GM12878 (cell line): ENCODE data around the gene IL36G. TPM values are rescaled to one million over a fixed set of nuclear protein-coding genes. Genes with fewer than 3 reads are reported as not detected.

Source experiments
- ATAC-seq: fragments of 200-7000 bp; cut with Tn5 transposase; 3 replicates; pipeline ENCODE4 v1.9.1; 2020; ENCODE audit warnings: mild to moderate bottlenecking, moderate library complexity
- BruUV-seq: library from RNA; stranded (reverse); fragments of 400-500 nt; replicated peaks from 2 replicates; lab custom pipeline; 2021; lab: Mats Ljungman, UMichigan
- CTCF ChIA-PET: fragments of 300-600 bp; sonication (Branson Sonifier 250); formaldehyde crosslinking; extraction: SDS; loops from one replicate; lab custom pipeline; 2021; ENCODE audit warnings: inconsistent platforms; lab: Yijun Ruan, JAX
- POLR2A ChIA-PET: fragments of 350-600 bp; formaldehyde crosslinking; extraction: SDS; loops from one replicate; lab custom pipeline; 2021; ENCODE audit warnings: inconsistent platforms; lab: Charles Lee
- RAD21 ChIA-PET: fragments of 300-600 bp; sonication (Branson Sonifier 250); formaldehyde crosslinking; loops from one replicate; lab custom pipeline; 2023; ENCODE audit warnings: antibody characterized with exemption; ENCODE audit not compliant: unreplicated experiment; lab: Charles Lee
- SMC1A ChIA-PET: fragments of 300-600 bp; sonication (Branson Sonifier 250); formaldehyde crosslinking; loops from one replicate; lab custom pipeline; 2023; ENCODE audit not compliant: unreplicated experiment, uncharacterized antibody; lab: Charles Lee
- DNase-seq: peaks from one replicate; pipeline ENCODE4 v3.0.0-alpha.2; 2011; ENCODE audit warnings: low read depth, low spot score
- FAIRE-seq: peaks from 3 replicates; lab custom pipeline; 2011; peaks lifted over from hg19 to GRCh38; lab: Jason Lieb, UNC
- H2AFZ ChIP-seq: 2 replicates; pipeline ENCODE4 v1.6.0; 2011; ENCODE audit warnings: low read depth, low read length, control low read depth; ENCODE audit not compliant: control insufficient read depth
- H3K27ac ChIP-seq: 2 replicates; pipeline ENCODE4 v1.5.1; 2011; ENCODE audit warnings: control low read depth; ENCODE audit not compliant: control insufficient read depth, insufficient read depth
- H3K27me3 ChIP-seq, 2 experiments: replicated peaks in 1 of 2; 2 replicates each; pipeline versions ENCODE4 v1.6.0 to v1.6.1; 2011; ENCODE audit warnings: low read length in 1 of 2; ENCODE audit not compliant: control insufficient read depth in 2 of 2, insufficient read depth in 2 of 2
- H3K36me3 ChIP-seq, 2 experiments: 2 replicates each; pipeline ENCODE4 v1.5.1; 2011; ENCODE audit warnings: low read length in 1 of 2; ENCODE audit not compliant: control insufficient read depth in 2 of 2, insufficient read depth in 2 of 2
- H3K4me1 ChIP-seq: 2 replicates; pipeline ENCODE4 v1.6.1; 2011; ENCODE audit warnings: mild to moderate bottlenecking, low read length, moderate library complexity, mixed read lengths; ENCODE audit not compliant: control insufficient read depth, insufficient read depth
- H3K4me2 ChIP-seq: 2 replicates; pipeline ENCODE4 v1.6.0; 2011; ENCODE audit warnings: control low read depth; ENCODE audit not compliant: control insufficient read depth, insufficient read depth
- H3K4me3 ChIP-seq: fragments of 200-600 bp; sonication (generic); 2 replicates; pipeline ENCODE4 v1.5.1; 2016
- H3K79me2 ChIP-seq: 2 replicates; pipeline ENCODE4 v1.6.0; 2011; ENCODE audit warnings: low read length; ENCODE audit not compliant: control insufficient read depth, insufficient read depth
- H3K9ac ChIP-seq: 2 replicates; pipeline ENCODE4 v1.8.0; 2011; ENCODE audit warnings: low read length, control low read depth, mixed read lengths; ENCODE audit not compliant: control insufficient read depth, insufficient read depth
- H3K9me3 ChIP-seq: replicated peaks from 3 replicates; pipeline ENCODE4 v1.5.1; 2011; ENCODE audit warnings: mild to moderate bottlenecking, low read length; ENCODE audit not compliant: control insufficient read depth, insufficient read depth
- H4K20me1 ChIP-seq: 2 replicates; pipeline ENCODE4 v1.6.0; 2011; ENCODE audit not compliant: control insufficient read depth, insufficient read depth
- BHLHE40 ChIP-seq, 2 experiments: fragments of 450-650 bp in 1 of 2; IDR thresholded peaks; 2 replicates each; pipeline ENCODE4 v1.6.1; 2011 to 2017; ENCODE audit warnings: low read depth in 2 of 2, borderline replicate concordance in 1 of 2, improper control_type of control experiment in 1 of 2, low read length in 1 of 2, mild to moderate bottlenecking in 1 of 2
- BRCA1 ChIP-seq: IDR thresholded peaks from 2 replicates; pipeline ENCODE4 v1.6.1; 2011; ENCODE audit warnings: low read depth, low read length, improper control_type of control experiment
- CHD2 ChIP-seq: IDR thresholded peaks from 2 replicates; pipeline ENCODE4 v1.6.1; 2011; ENCODE audit warnings: low read depth, low read length, improper control_type of control experiment, borderline replicate concordance
- CHD4 ChIP-seq: fragments of 200-600 bp; sonication (generic); IDR thresholded peaks from 2 replicates; pipeline ENCODE4 v1.6.1; 2016; ENCODE audit warnings: mild to moderate bottlenecking
- DPF2 ChIP-seq: fragments of 450-650 bp; IDR thresholded peaks from 2 replicates; pipeline ENCODE4 v1.6.1; 2017; ENCODE audit warnings: mild to moderate bottlenecking
- MTA2 ChIP-seq: fragments of 450-650 bp; IDR thresholded peaks from 2 replicates; pipeline ENCODE4 v1.6.1; 2016; ENCODE audit warnings: low read depth, mild to moderate bottlenecking, moderate library complexity
- NBN ChIP-seq: fragments of 450-650 bp; IDR thresholded peaks from 2 replicates; pipeline ENCODE4 v1.6.1; 2016
- NR2C2 ChIP-seq: IDR thresholded peaks from 2 replicates; pipeline ENCODE4 v1.6.1; 2011; ENCODE audit warnings: borderline replicate concordance, low read depth; ENCODE audit not compliant: control insufficient read depth, insufficient read length
- POLR2AphosphoS2 ChIP-seq: IDR thresholded peaks from 2 replicates; pipeline ENCODE4 v1.6.1; 2011; ENCODE audit warnings: low read depth, mild to moderate bottlenecking, low read length, improper control_type of control experiment, moderate library complexity
- RB1 ChIP-seq: fragments of 450-650 bp; formaldehyde crosslinking; IDR thresholded peaks from 2 replicates; pipeline ENCODE4 v1.6.1; 2017; ENCODE audit warnings: mild to moderate bottlenecking, borderline replicate concordance
- SPI1 ChIP-seq: IDR thresholded peaks from 2 replicates; pipeline ENCODE4 v1.6.1; 2011; ENCODE audit warnings: low read depth, mild to moderate bottlenecking, low read length, moderate library complexity, borderline replicate concordance; ENCODE audit not compliant: insufficient read depth
- STAT3 ChIP-seq: IDR thresholded peaks from 2 replicates; pipeline ENCODE4 v1.6.1; 2011; ENCODE audit warnings: low read depth, low read length, improper control_type of control experiment
- ZNF24 ChIP-seq: fragments of 450-650 bp; IDR thresholded peaks from 2 replicates; pipeline ENCODE4 v1.6.1; 2017; ENCODE audit warnings: antibody characterized with exemption, mild to moderate bottlenecking
- ZZZ3 ChIP-seq: IDR thresholded peaks from 2 replicates; pipeline ENCODE4 v1.6.1; 2011; ENCODE audit warnings: low read depth; ENCODE audit not compliant: control insufficient read depth, insufficient read length
- WGBS: methylation state at CpG from one replicate; pipeline ENCODE4 v1.1.6; 2016; ENCODE audit warnings: low lambda C conversion rate; ENCODE audit not compliant: insufficient replicate concordance, insufficient coverage; ENCODE audit errors: missing lambda C conversion rate; 5-methylcytosine and 5-hydroxymethylcytosine counted together
- in situ Hi-C: fragments of 300-500 bp; cut with MboI; formaldehyde crosslinking; loops from 9 replicates; pipeline ENCODE4 v1.14.3; 2018; ENCODE audit warnings: mixed read lengths
- intact Hi-C: fragments of 100-400 bp; cut with micrococcal nuclease; formaldehyde crosslinking; loops from one replicate; pipeline ENCODE4 v1.14.2; 2022; ENCODE audit not compliant: unreplicated experiment
- polyA plus RNA-seq, 11 experiments: library from polyadenylated mRNA; depleted of rRNA in 4 of 11; unstranded in 6 of 11; stranded (reverse) in 5 of 11; fragments of >200 nt; fragmentation: Nextera tagmentation in 4 of 11; fragmentation: Illumina TruSeq in 1 of 11; extraction: Ambion mirVana in 4 of 11; extraction: Trizol in 1 of 11; gene quantifications; 1 replicate in 1 of 11; 2 replicates in 10 of 11; pipeline versions ENCODE4 v1.2.1 to v1.2.3, GENCODE V29; 2011 to 2016; ENCODE audit warnings: inconsistent platforms in 2 of 11, missing spikeins in 2 of 11, low read depth in 1 of 11
- total RNA-seq, 4 experiments: library from RNA; depleted of rRNA in 3 of 4; stranded (reverse); fragments of >200 nt in 3 of 4; fragmentation: Illumina TruSeq in 1 of 4; extraction: Trizol in 1 of 4; gene quantifications; 2 replicates each; pipeline versions ENCODE4 v1.2.1 to v1.2.3, GENCODE V29; 2013 to 2021
- TF ChIP-seq, protein P1 (sequence below): fragments of 450-650 bp; IDR thresholded peaks from 2 replicates; pipeline ENCODE4 v1.6.1; 2017; ENCODE audit warnings: antibody characterized with exemption, mild to moderate bottlenecking, moderate library complexity
- TF ChIP-seq, protein P2 (sequence below): fragments of 450-650 bp; IDR thresholded peaks from 2 replicates; pipeline ENCODE4 v1.6.1; 2017; ENCODE audit warnings: mild to moderate bottlenecking, moderate library complexity
- TF ChIP-seq, protein P3 (sequence below): fragments of 450-650 bp; IDR thresholded peaks from 2 replicates; pipeline ENCODE4 v1.6.1; 2018; ENCODE audit warnings: mild to moderate bottlenecking, low read depth, moderate library complexity; ENCODE audit not compliant: partially characterized antibody

IL36G gene
- total and polyA plus RNA-seq, 10 of the 15 experiments (the other 5 are each of a cell fraction or from before 2014, with no cell fraction given): 0.10 TPM; not detected in 9

DNA sequence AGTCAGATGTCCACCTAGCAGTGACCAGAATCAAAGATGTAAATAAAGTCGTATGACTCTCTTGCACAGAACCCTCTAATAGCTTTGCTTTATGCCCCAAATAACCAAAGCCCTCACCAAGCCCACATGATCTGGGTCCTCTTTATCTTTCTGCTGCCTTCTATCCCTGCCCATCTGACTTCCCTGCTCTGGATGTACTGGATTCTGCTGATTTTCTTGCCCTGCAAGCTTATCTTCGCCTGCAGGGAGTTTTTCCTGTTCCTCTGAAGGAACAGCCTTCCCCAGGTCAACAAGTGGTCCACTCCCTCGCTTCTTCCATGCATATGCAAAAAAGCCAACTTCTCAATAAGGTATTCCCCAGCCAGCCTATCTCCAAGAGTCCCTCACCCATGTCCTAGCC lies 56.2 kb downstream of the IL36G start:
- Histone ChIP-seq H3K79me2 (no peaks in the 10 kb centered on the region), H3K4me1 (no peaks in the 10 kb centered on the region), H4K20me1 (no peaks in the 10 kb centered on the region), H3K4me2 (no peak overlapping the region), H3K36me3 (no peaks in the 10 kb centered on the region), H2AFZ (no peak overlapping the region), H3K9ac (no peak overlapping the region), H3K27me3 (peaks cover 2 to 3% of the 10 kb centered on the region in 2 experiments), H3K4me3 (no peak overlapping the region), H3K9me3 (no peaks in the 10 kb centered on the region), H3K27ac (no peak overlapping the region)
- TF ChIP-seq, protein P1, sequence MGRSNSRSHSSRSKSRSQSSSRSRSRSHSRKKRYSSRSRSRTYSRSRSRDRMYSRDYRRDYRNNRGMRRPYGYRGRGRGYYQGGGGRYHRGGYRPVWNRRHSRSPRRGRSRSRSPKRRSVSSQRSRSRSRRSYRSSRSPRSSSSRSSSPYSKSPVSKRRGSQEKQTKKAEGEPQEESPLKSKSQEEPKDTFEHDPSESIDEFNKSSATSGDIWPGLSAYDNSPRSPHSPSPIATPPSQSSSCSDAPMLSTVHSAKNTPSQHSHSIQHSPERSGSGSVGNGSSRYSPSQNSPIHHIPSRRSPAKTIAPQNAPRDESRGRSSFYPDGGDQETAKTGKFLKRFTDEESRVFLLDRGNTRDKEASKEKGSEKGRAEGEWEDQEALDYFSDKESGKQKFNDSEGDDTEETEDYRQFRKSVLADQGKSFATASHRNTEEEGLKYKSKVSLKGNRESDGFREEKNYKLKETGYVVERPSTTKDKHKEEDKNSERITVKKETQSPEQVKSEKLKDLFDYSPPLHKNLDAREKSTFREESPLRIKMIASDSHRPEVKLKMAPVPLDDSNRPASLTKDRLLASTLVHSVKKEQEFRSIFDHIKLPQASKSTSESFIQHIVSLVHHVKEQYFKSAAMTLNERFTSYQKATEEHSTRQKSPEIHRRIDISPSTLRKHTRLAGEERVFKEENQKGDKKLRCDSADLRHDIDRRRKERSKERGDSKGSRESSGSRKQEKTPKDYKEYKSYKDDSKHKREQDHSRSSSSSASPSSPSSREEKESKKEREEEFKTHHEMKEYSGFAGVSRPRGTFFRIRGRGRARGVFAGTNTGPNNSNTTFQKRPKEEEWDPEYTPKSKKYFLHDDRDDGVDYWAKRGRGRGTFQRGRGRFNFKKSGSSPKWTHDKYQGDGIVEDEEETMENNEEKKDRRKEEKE: no peak
- TF ChIP-seq ZZZ3 (no peak), CHD4 (no peak), NBN (no peak), BHLHE40 (IDR thresholded peaks at IDR 0.05; ENCODE audit: borderline replicate concordance in 1 of 2, low read depth in 2 of 2, low read length in 1 of 2) (no peak), BRCA1 (no peak), POLR2AphosphoS2 (no peak), DPF2 (no peak), ZNF24 (no peak), CHD2 (no peak), RB1 (no peak), STAT3 (no peak), NR2C2 (no peak), SPI1 (no peak), MTA2 (no peak)
- TF ChIP-seq, protein P2, sequence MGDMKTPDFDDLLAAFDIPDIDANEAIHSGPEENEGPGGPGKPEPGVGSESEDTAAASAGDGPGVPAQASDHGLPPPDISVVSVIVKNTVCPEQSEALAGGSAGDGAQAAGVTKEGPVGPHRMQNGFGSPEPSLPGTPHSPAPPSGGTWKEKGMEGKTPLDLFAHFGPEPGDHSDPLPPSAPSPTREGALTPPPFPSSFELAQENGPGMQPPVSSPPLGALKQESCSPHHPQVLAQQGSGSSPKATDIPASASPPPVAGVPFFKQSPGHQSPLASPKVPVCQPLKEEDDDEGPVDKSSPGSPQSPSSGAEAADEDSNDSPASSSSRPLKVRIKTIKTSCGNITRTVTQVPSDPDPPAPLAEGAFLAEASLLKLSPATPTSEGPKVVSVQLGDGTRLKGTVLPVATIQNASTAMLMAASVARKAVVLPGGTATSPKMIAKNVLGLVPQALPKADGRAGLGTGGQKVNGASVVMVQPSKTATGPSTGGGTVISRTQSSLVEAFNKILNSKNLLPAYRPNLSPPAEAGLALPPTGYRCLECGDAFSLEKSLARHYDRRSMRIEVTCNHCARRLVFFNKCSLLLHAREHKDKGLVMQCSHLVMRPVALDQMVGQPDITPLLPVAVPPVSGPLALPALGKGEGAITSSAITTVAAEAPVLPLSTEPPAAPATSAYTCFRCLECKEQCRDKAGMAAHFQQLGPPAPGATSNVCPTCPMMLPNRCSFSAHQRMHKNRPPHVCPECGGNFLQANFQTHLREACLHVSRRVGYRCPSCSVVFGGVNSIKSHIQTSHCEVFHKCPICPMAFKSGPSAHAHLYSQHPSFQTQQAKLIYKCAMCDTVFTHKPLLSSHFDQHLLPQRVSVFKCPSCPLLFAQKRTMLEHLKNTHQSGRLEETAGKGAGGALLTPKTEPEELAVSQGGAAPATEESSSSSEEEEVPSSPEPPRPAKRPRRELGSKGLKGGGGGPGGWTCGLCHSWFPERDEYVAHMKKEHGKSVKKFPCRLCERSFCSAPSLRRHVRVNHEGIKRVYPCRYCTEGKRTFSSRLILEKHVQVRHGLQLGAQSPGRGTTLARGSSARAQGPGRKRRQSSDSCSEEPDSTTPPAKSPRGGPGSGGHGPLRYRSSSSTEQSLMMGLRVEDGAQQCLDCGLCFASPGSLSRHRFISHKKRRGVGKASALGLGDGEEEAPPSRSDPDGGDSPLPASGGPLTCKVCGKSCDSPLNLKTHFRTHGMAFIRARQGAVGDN: no peak
- TF ChIP-seq, protein P3, sequence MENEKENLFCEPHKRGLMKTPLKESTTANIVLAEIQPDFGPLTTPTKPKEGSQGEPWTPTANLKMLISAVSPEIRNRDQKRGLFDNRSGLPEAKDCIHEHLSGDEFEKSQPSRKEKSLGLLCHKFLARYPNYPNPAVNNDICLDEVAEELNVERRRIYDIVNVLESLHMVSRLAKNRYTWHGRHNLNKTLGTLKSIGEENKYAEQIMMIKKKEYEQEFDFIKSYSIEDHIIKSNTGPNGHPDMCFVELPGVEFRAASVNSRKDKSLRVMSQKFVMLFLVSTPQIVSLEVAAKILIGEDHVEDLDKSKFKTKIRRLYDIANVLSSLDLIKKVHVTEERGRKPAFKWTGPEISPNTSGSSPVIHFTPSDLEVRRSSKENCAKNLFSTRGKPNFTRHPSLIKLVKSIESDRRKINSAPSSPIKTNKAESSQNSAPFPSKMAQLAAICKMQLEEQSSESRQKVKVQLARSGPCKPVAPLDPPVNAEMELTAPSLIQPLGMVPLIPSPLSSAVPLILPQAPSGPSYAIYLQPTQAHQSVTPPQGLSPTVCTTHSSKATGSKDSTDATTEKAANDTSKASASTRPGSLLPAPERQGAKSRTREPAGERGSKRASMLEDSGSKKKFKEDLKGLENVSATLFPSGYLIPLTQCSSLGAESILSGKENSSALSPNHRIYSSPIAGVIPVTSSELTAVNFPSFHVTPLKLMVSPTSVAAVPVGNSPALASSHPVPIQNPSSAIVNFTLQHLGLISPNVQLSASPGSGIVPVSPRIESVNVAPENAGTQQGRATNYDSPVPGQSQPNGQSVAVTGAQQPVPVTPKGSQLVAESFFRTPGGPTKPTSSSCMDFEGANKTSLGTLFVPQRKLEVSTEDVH: no peak
- ChIA-PET RAD21 (no interaction called here), CTCF (no interaction called here), POLR2A (no interaction called here), SMC1A (no interaction called here)
- ATAC-seq (no peak), DNase-seq (no peak), FAIRE-seq (no peak)
- WGBS: 28% methylated on average over 3 of the region's 3 CpGs
- BruUV-seq: no TSS peak
- in situ Hi-C loops (no loop called here), intact Hi-C loops (no loop called here)
